ENCODE data around the gene TMEM120B. TPM values are rescaled to one million over a fixed set of nuclear protein-coding genes. Genes with fewer than 3 reads are reported as not detected.
"Not testable (repeated sequence)": the region's sequence is repeated elsewhere in the genome, so short reads cannot be mapped to it uniquely, and the experiment has no call there.

The TMEM120B gene
- total RNA-seq = 11.6 TPM

- peak; percentile 86 for DNase-seq (ENCODE audit: low spot score)
Observed at GRCh38 chr12:121712461-121713256, at the start of gene TMEM120B. Gene TMEM120B, plus strand, starts transcription at chr12:121712752. Its CDS starts 144 bp downstream, at chr12:121712896.

- no peak for DNase-seq (ENCODE audit: low spot score)
Observed at GRCh38 chr12:121663610-121663929, 49.0 kb upstream of the TMEM120B start.

GRCh38 chr12:121666829-121667228, 45.7 kb upstream of the TMEM120B start:
- not testable (repeated sequence) for DNase-seq (ENCODE audit: low spot score)

- DNase-seq (ENCODE audit: low spot score) = no peak
Observed at GRCh38 chr12:121668750-121669520, 43.6 kb upstream of the TMEM120B start.

GRCh38 chr12:121669521-121669900, 43.0 kb upstream of the TMEM120B start, which contains the start of gene MORN3:
Gene MORN3, minus strand, starts transcription at chr12:121669654. Its CDS starts 171 bp downstream, at chr12:121669483.
- DNase-seq (ENCODE audit: low spot score) = no peak

GRCh38 chr12:121673013-121673511, 39.5 kb upstream of the TMEM120B start:
- DNase-seq (ENCODE audit: low spot score) = no peak

GRCh38 chr12:121676190-121676589, 36.4 kb upstream of the TMEM120B start:
- no peak for DNase-seq (ENCODE audit: low spot score)

- no peak for DNase-seq (ENCODE audit: low spot score)
Observed at GRCh38 chr12:121678305-121678704, 34.2 kb upstream of the TMEM120B start.

- DNase-seq (ENCODE audit: low spot score) = no peak
Observed at GRCh38 chr12:121678716-121679300, 33.7 kb upstream of the TMEM120B start.

- not testable (repeated sequence) for DNase-seq (ENCODE audit: low spot score)
Observed at GRCh38 chr12:121679661-121680197, 32.8 kb upstream of the TMEM120B start.

- no peak for DNase-seq (ENCODE audit: low spot score)
Observed at GRCh38 chr12:121688966-121689365, 23.6 kb upstream of the TMEM120B start.

GRCh38 chr12:121689430-121689829, 23.1 kb upstream of the TMEM120B start:
- DNase-seq (ENCODE audit: low spot score) = no peak

GRCh38 chr12:121692744-121693143, 19.8 kb upstream of the TMEM120B start:
- DNase-seq (ENCODE audit: low spot score) = not testable (repeated sequence)

GRCh38 chr12:121693155-121693687, 19.3 kb upstream of the TMEM120B start:
- no peak for DNase-seq (ENCODE audit: low spot score)

GRCh38 chr12:121697093-121697698, 15.4 kb upstream of the TMEM120B start:
- DNase-seq (ENCODE audit: low spot score) = no peak

GRCh38 chr12:121697861-121698260, 14.7 kb upstream of the TMEM120B start:
- not testable (repeated sequence) for DNase-seq (ENCODE audit: low spot score)

- no peak for DNase-seq (ENCODE audit: low spot score)
Observed at GRCh38 chr12:121701667-121702277, 10.8 kb upstream of the TMEM120B start.

- DNase-seq (ENCODE audit: low spot score) = no peak
Observed at GRCh38 chr12:121702944-121703343, 9.6 kb upstream of the TMEM120B start.

GRCh38 chr12:121705514-121705913, 7.0 kb upstream of the TMEM120B start:
- DNase-seq (ENCODE audit: low spot score) = no peak

- DNase-seq (ENCODE audit: low spot score) = no peak
Observed at GRCh38 chr12:121708313-121709063, 4.1 kb upstream of the TMEM120B start.

Measured in mucosa of gallbladder (tissue), 1 donor.